HG03175 (cell line): ENCODE results near the gene ORMDL2.
"Not testable (repeated sequence)": the region's sequence is repeated elsewhere in the genome, so short reads cannot be mapped to it uniquely, and the experiment has no call there.

Experiments used
- ATAC-seq: cut with Tn5 transposase; IDR thresholded peaks from one replicate; pipeline ENCODE4 v1.9.1; 2021; ENCODE audit warnings: mild to moderate bottlenecking, moderate library complexity; ENCODE audit not compliant: unreplicated experiment

The ORMDL2 gene

GRCh38 chr12:55827806-55828205, 10.0 kb downstream of the ORMDL2 start:
- ATAC-seq, result no peak

- no peak for ATAC-seq
Measured at GRCh38 chr12:55828357-55828756, 10.5 kb downstream of the ORMDL2 start.

- peak; percentile 27 for ATAC-seq
Measured at GRCh38 chr12:55829967-55830600, 12.2 kb downstream of the ORMDL2 start.

GRCh38 chr12:55830601-55831446, 13.0 kb downstream of the ORMDL2 start:
- no peak for ATAC-seq

- no peak for ATAC-seq
Measured at GRCh38 chr12:55831447-55831815, 13.6 kb downstream of the ORMDL2 start.

GRCh38 chr12:55833056-55833455, 15.2 kb downstream of the ORMDL2 start:
- no peak for ATAC-seq

GRCh38 chr12:55834400-55834799, 16.6 kb downstream of the ORMDL2 start:
- not testable (repeated sequence) for ATAC-seq

- no peak for ATAC-seq
Measured at GRCh38 chr12:55838361-55838760, 20.5 kb downstream of the ORMDL2 start.

- ATAC-seq, result no peak
Measured at GRCh38 chr12:55839345-55840140, 21.7 kb downstream of the ORMDL2 start.

GRCh38 chr12:55840581-55841351, 22.9 kb downstream of the ORMDL2 start:
- ATAC-seq, result no peak

GRCh38 chr12:55842681-55843429, 25.0 kb downstream of the ORMDL2 start, which contains the start of gene MMP19:
Gene MMP19 (minus strand): TSS chr12:55842936. CDS start chr12:55842830, 106 bp downstream.
- ATAC-seq, result no peak

GRCh38 chr12:55843431-55843830, 25.6 kb downstream of the ORMDL2 start:
- ATAC-seq, result no peak

GRCh38 chr12:55844961-55845360, 27.1 kb downstream of the ORMDL2 start:
- ATAC-seq, result no peak

- no peak for ATAC-seq
Measured at GRCh38 chr12:55845361-55845760, 27.5 kb downstream of the ORMDL2 start.

GRCh38 chr12:55845785-55846496, 28.1 kb downstream of the ORMDL2 start:
- no peak for ATAC-seq

- no peak for ATAC-seq
Measured at GRCh38 chr12:55847033-55847432, 29.2 kb downstream of the ORMDL2 start.

GRCh38 chr12:55847603-55848291, 29.9 kb downstream of the ORMDL2 start:
- no peak for ATAC-seq

- ATAC-seq, result no peak
Measured at GRCh38 chr12:55849616-55850343, 31.9 kb downstream of the ORMDL2 start.
